WTC11 (cell line): ENCODE data around the gene ASB4. TPM values are rescaled to one million over a fixed set of nuclear protein-coding genes. Genes with fewer than 3 reads are reported as not detected.

Source experiments
- ATAC-seq: fragments of 200-7000 bp; cut with Tn5 transposase; 2 replicates; pipeline ENCODE4 v1.10.0; 2021; ENCODE audit warnings: mild to moderate bottlenecking, moderate library complexity
- CTCF ChIA-PET: fragments of 300-600 bp; sonication (Branson Sonifier 250); formaldehyde crosslinking; loops from one replicate; lab custom pipeline; 2021; ENCODE audit warnings: antibody characterized with exemption; lab: Charles Lee
- POLR2A ChIA-PET: fragments of 350-600 bp; sonication (Branson Sonifier 250); formaldehyde crosslinking; loops from one replicate; lab custom pipeline; 2021; ENCODE audit warnings: antibody characterized with exemption; lab: Charles Lee
- DNase-seq: peaks from one replicate; pipeline ENCODE4 v3.0.0; 2021; ENCODE audit warnings: low spot score
- H3K27ac Mint-ChIP-seq: 2 replicates; pipeline ENCODE4 v1.8.0; 2021; ENCODE audit warnings: mixed read lengths
- H3K27me3 Mint-ChIP-seq: 2 replicates; pipeline ENCODE4 v1.8.0; 2021; ENCODE audit warnings: low read depth, mild to moderate bottlenecking, moderate library complexity, mixed read lengths
- H3K36me3 Mint-ChIP-seq: 2 replicates; pipeline ENCODE4 v1.8.0; 2021; ENCODE audit warnings: mixed read lengths
- H3K4me1 Mint-ChIP-seq: 2 replicates; pipeline ENCODE4 v1.8.0; 2022; ENCODE audit warnings: mixed read lengths
- H3K4me3 Mint-ChIP-seq: 2 replicates; pipeline ENCODE4 v1.8.0; 2021; ENCODE audit warnings: mild to moderate bottlenecking, moderate library complexity, mixed read lengths
- H3K9me3 Mint-ChIP-seq: 2 replicates; pipeline ENCODE4 v1.8.0; 2021; ENCODE audit warnings: mixed read lengths
- AR ChIP-seq: fragments of 250-450 bp; sonication (Bioruptor Pico); IDR thresholded peaks from 2 replicates; pipeline ENCODE4 v1.9.0; 2021; ENCODE audit warnings: mild to moderate bottlenecking
- ATF3 ChIP-seq: sonication (generic); formaldehyde crosslinking; conservative IDR thresholded peaks from 2 replicates; pipeline ENCODE4 v1.8.1; 2022; ENCODE audit warnings: mild to moderate bottlenecking, missing genetic modification reagents
- E2F1 ChIP-seq: sonication (generic); formaldehyde crosslinking; IDR thresholded peaks from 2 replicates; pipeline ENCODE4 v1.8.0; 2022; ENCODE audit warnings: mild to moderate bottlenecking, missing genetic modification reagents
- ELF4 ChIP-seq: sonication (generic); formaldehyde crosslinking; IDR thresholded peaks from 2 replicates; pipeline ENCODE4 v1.8.1; 2022; ENCODE audit warnings: low read depth, mild to moderate bottlenecking, moderate library complexity, missing genetic modification reagents
- EMX1 ChIP-seq: fragments of 250-450 bp; sonication (Bioruptor Pico); IDR thresholded peaks from 2 replicates; pipeline ENCODE4 v1.8.0; 2021; ENCODE audit warnings: mild to moderate bottlenecking
- ETV6 ChIP-seq: sonication (generic); formaldehyde crosslinking; IDR thresholded peaks from 2 replicates; pipeline ENCODE4 v1.8.1; 2022; ENCODE audit warnings: mild to moderate bottlenecking, missing genetic modification reagents
- FOXJ3 ChIP-seq: sonication (generic); formaldehyde crosslinking; IDR thresholded peaks from 2 replicates; pipeline ENCODE4 v1.9.0; 2021; ENCODE audit warnings: missing genetic modification reagents, mild to moderate bottlenecking, borderline replicate concordance
- GABPB1 ChIP-seq: sonication (generic); formaldehyde crosslinking; IDR thresholded peaks from 2 replicates; pipeline ENCODE4 v1.8.1; 2023; ENCODE audit warnings: mild to moderate bottlenecking, missing genetic modification reagents
- GTF2I ChIP-seq: fragments of 250-450 bp; sonication (Bioruptor Pico); conservative IDR thresholded peaks from 2 replicates; pipeline ENCODE4 v1.4.0; 2021; ENCODE audit warnings: mild to moderate bottlenecking
- HMGA2 ChIP-seq: fragments of 250-450 bp; sonication (Bioruptor Pico); IDR thresholded peaks from 2 replicates; pipeline ENCODE4 v1.4.0; 2021; ENCODE audit warnings: mild to moderate bottlenecking, moderate library complexity
- JUN ChIP-seq: sonication (generic); formaldehyde crosslinking; IDR thresholded peaks from 2 replicates; pipeline ENCODE4 v1.8.0; 2023; ENCODE audit warnings: mild to moderate bottlenecking, missing genetic modification reagents
- NFATC4 ChIP-seq: fragments of 250-450 bp; sonication (Bioruptor Pico); IDR thresholded peaks from 2 replicates; pipeline ENCODE4 v1.9.0; 2021; ENCODE audit warnings: mild to moderate bottlenecking
- NFYB ChIP-seq: sonication (generic); formaldehyde crosslinking; conservative IDR thresholded peaks from 2 replicates; pipeline ENCODE4 v1.8.0; 2022; ENCODE audit warnings: low read depth, missing genetic modification reagents
- RELA ChIP-seq: sonication (generic); formaldehyde crosslinking; IDR thresholded peaks from 2 replicates; pipeline ENCODE4 v1.8.1; 2022; ENCODE audit warnings: missing genetic modification reagents, mild to moderate bottlenecking, borderline replicate concordance
- RORB ChIP-seq: fragments of 250-450 bp; sonication (Bioruptor Pico); IDR thresholded peaks from 2 replicates; pipeline ENCODE4 v1.9.0; 2021; ENCODE audit warnings: mild to moderate bottlenecking
- SMAD4 ChIP-seq: sonication (generic); formaldehyde crosslinking; IDR thresholded peaks from 2 replicates; pipeline ENCODE4 v1.8.0; 2022; ENCODE audit warnings: mild to moderate bottlenecking, missing genetic modification reagents
- SP1 ChIP-seq: sonication (generic); formaldehyde crosslinking; conservative IDR thresholded peaks from 2 replicates; pipeline ENCODE4 v1.8.1; 2022; ENCODE audit warnings: missing genetic modification reagents
- STAT6 ChIP-seq: sonication (generic); formaldehyde crosslinking; conservative IDR thresholded peaks from 2 replicates; pipeline ENCODE4 v1.8.1; 2023; ENCODE audit warnings: mild to moderate bottlenecking, low read depth, missing genetic modification reagents, moderate library complexity
- TEAD1 ChIP-seq: sonication (generic); formaldehyde crosslinking; IDR thresholded peaks from 2 replicates; pipeline ENCODE4 v1.8.0; 2022; ENCODE audit warnings: mild to moderate bottlenecking, missing genetic modification reagents
- TEAD4 ChIP-seq: sonication (generic); formaldehyde crosslinking; IDR thresholded peaks from 2 replicates; pipeline ENCODE4 v1.8.0; 2022; ENCODE audit warnings: mild to moderate bottlenecking, missing genetic modification reagents
- ZNF263 ChIP-seq: sonication (generic); formaldehyde crosslinking; IDR thresholded peaks from 2 replicates; pipeline ENCODE4 v1.8.1; 2022; ENCODE audit warnings: low read depth, mild to moderate bottlenecking, moderate library complexity, missing genetic modification reagents
- ZNF281 ChIP-seq: sonication (generic); formaldehyde crosslinking; IDR thresholded peaks from 2 replicates; pipeline ENCODE4 v1.8.0; 2023; ENCODE audit warnings: mild to moderate bottlenecking, missing genetic modification reagents
- total RNA-seq: library from RNA; stranded (reverse); gene quantifications from 3 replicates; pipeline ENCODE4 v1.2.3, GENCODE V29; 2021

The ASB4 gene
- total RNA-seq, 1 experiment from 2014 or later: not detected

GRCh38 chr7:95578299-95578855 is 92.6 kb downstream of the ASB4 start (continued):
- TF ChIP-seq E2F1 (CRISPR knock-in tag) (no peak), TEAD4 (CRISPR knock-in tag) (no peak), ELF4 (no peak)
- TF ChIP-seq, all 79 proteins: peak for 0

- peaks cover 5% of the 10 kb centered on the region for H3K9me3 Mint-ChIP-seq
- ChIA-PET CTCF (no interaction called here), POLR2A (no interaction called here)
- no peak for TF ChIP-seq AR (CRISPR knock-in tag)
- DNase-seq: no peak
- H3K36me3 Mint-ChIP-seq: no peaks in the 10 kb centered on the region
- no peak overlapping the region for H3K4me3 Mint-ChIP-seq
- peaks cover 5% of the 10 kb centered on the region; the same call in 1 of the 2 replicates for H3K4me1 Mint-ChIP-seq
- H3K27me3 Mint-ChIP-seq: no peaks in the 10 kb centered on the region
- H3K27ac Mint-ChIP-seq: no peak overlapping the region
- ATAC-seq: no peak
Observed at GRCh38 chr7:95579318-95579717, 93.6 kb downstream of the ASB4 start.

GRCh38 chr7:95581467-95581866 is 95.7 kb downstream of the ASB4 start:
- Mint-ChIP-seq H3K27me3 (no peaks in the 10 kb centered on the region), H3K4me1 (peaks cover 5% of the 10 kb centered on the region; the same call in 1 of the 2 replicates), H3K27ac (no peak overlapping the region), H3K36me3 (no peaks in the 10 kb centered on the region), H3K9me3 (no peaks in the 10 kb centered on the region), H3K4me3 (no peak overlapping the region)
- no peak for DNase-seq
- ATAC-seq: no peak
- TF ChIP-seq ZNF263: no peak
- TF ChIP-seq JUN: no peak
- TF ChIP-seq STAT6 (CRISPR knock-in tag): no peak
- TF ChIP-seq GABPB1 (CRISPR knock-in tag): no peak
- TF ChIP-seq NFYB (CRISPR knock-in tag): no peak
- TF ChIP-seq ELF4: no peak
- no peak for TF ChIP-seq GTF2I
- TF ChIP-seq NFATC4 (CRISPR knock-in tag): no peak
- no peak for TF ChIP-seq EMX1 (CRISPR knock-in tag)
- TF ChIP-seq ZNF281 (CRISPR knock-in tag): no peak
- no peak for TF ChIP-seq FOXJ3 (CRISPR knock-in tag)
- no peak for TF ChIP-seq SP1 (CRISPR knock-in tag)
- TF ChIP-seq RELA: no peak
- TF ChIP-seq SMAD4 (CRISPR knock-in tag): no peak
- no peak for TF ChIP-seq E2F1 (CRISPR knock-in tag)
- no peak for TF ChIP-seq HMGA2 (CRISPR knock-in tag)
- TF ChIP-seq RORB (CRISPR knock-in tag): no peak
- no peak for TF ChIP-seq ETV6 (CRISPR knock-in tag)
- no peak for TF ChIP-seq ATF3 (CRISPR knock-in tag)
- TF ChIP-seq TEAD1 (CRISPR knock-in tag): no peak
- ChIA-PET CTCF (interaction anchor here (1.1 kb wide), 1 partner anchor 109 kb away, joined by 4 read pairs; no protein-coding TSS in a partner anchor), POLR2A (no interaction called here)
